Mesenchymal stem cell (in vitro differentiated cells and primary cell): Measurements from ENCODE around the gene ERAL1.
"Not testable (repeated sequence)": the region's sequence is repeated elsewhere in the genome, so short reads cannot be mapped to it uniquely, and the experiment has no call there.

Experiments
- DNase-seq: peaks from one replicate; pipeline ENCODE4 v3.0.0-alpha.2; 2013
- H2AFZ ChIP-seq: one replicate; pipeline ENCODE4 v1.6.1; 2013; ENCODE audit warnings: low read depth, mild to moderate bottlenecking, control low read depth, inconsistent platforms, low read length, moderate library complexity
- H2AK5ac ChIP-seq: 2 replicates; pipeline ENCODE4 v1.6.1; 2013; ENCODE audit warnings: low read length, moderate library complexity, mild to moderate bottlenecking, inconsistent platforms; ENCODE audit not compliant: severe bottlenecking
- H2BK120ac ChIP-seq: one replicate; pipeline ENCODE4 v1.6.1; 2013; ENCODE audit warnings: low read depth, mild to moderate bottlenecking, inconsistent platforms, low read length, moderate library complexity
- H2BK12ac ChIP-seq, 2 experiments: one replicate each; pipeline ENCODE4 v1.6.1; 2013; ENCODE audit warnings: inconsistent platforms in 2 of 2, low read length in 2 of 2, mild to moderate bottlenecking in 2 of 2, moderate library complexity in 2 of 2, control low read depth in 1 of 2
- H2BK15ac ChIP-seq: one replicate; pipeline ENCODE4 v1.6.1; 2013; ENCODE audit warnings: mild to moderate bottlenecking, low read depth, inconsistent platforms; ENCODE audit not compliant: poor library complexity, severe bottlenecking
- H2BK5ac ChIP-seq: 2 replicates; pipeline ENCODE4 v1.6.1; 2013; ENCODE audit warnings: low read depth, mild to moderate bottlenecking, low read length, control low read depth, inconsistent platforms; ENCODE audit not compliant: poor library complexity, severe bottlenecking
- H3K14ac ChIP-seq, 2 experiments: one replicate each; pipeline ENCODE4 v1.6.1; 2013; ENCODE audit warnings: inconsistent platforms in 2 of 2, low read length in 2 of 2, control low read depth in 1 of 2, mild to moderate bottlenecking in 1 of 2, moderate library complexity in 1 of 2
- H3K18ac ChIP-seq, 2 experiments: one replicate each; pipeline ENCODE4 v1.6.1; 2013; ENCODE audit warnings: inconsistent platforms in 2 of 2, low read length in 2 of 2, control low read depth in 1 of 2, low read depth in 1 of 2, mild to moderate bottlenecking in 1 of 2
- H3K23ac ChIP-seq, 2 experiments: one replicate each; pipeline ENCODE4 v1.6.1; 2013; ENCODE audit warnings: inconsistent platforms in 2 of 2, low read length in 2 of 2, mild to moderate bottlenecking in 2 of 2, moderate library complexity in 2 of 2, control low read depth in 1 of 2
- H3K27ac ChIP-seq: 2 replicates; pipeline ENCODE4 v1.5.1; 2013; ENCODE audit warnings: mild to moderate bottlenecking, moderate library complexity, low read length, control low read depth, inconsistent platforms; ENCODE audit not compliant: poor library complexity, severe bottlenecking
- H3K27me3 ChIP-seq, 2 experiments: 2 replicates each; pipeline versions ENCODE4 v1.6.1 to v1.7.0; 2013; ENCODE audit warnings: low read length in 2 of 2, mild to moderate bottlenecking in 2 of 2, moderate library complexity in 2 of 2, control low read depth in 1 of 2, inconsistent platforms in 1 of 2; ENCODE audit not compliant: control insufficient read depth in 1 of 2, insufficient read depth in 1 of 2
- H3K36me3 ChIP-seq, 2 experiments: 2 replicates each; pipeline versions ENCODE4 v1.6.1 to v1.7.0; 2013; ENCODE audit warnings: low read length in 2 of 2, control low read depth in 1 of 2, inconsistent platforms in 1 of 2, low read depth in 1 of 2, mild to moderate bottlenecking in 1 of 2; ENCODE audit not compliant: insufficient read depth in 2 of 2, control insufficient read depth in 1 of 2
- H3K4ac ChIP-seq, 2 experiments: one replicate each; pipeline ENCODE4 v1.6.1; 2013; ENCODE audit warnings: inconsistent platforms in 2 of 2, low read length in 2 of 2, mild to moderate bottlenecking in 2 of 2, moderate library complexity in 2 of 2, control low read depth in 1 of 2, low read depth in 1 of 2
- H3K4me1 ChIP-seq: 2 replicates; pipeline ENCODE4 v1.6.1; 2013; ENCODE audit warnings: low read depth, low read length, control low read depth; ENCODE audit not compliant: control insufficient read depth, insufficient read depth
- H3K4me2 ChIP-seq: 2 replicates; pipeline ENCODE4 v1.6.1; 2013; ENCODE audit warnings: low read length, mild to moderate bottlenecking, inconsistent platforms; ENCODE audit not compliant: poor library complexity, severe bottlenecking
- H3K4me3 ChIP-seq, 2 experiments: 2 replicates each; pipeline versions ENCODE4 v1.5.1 to v1.7.0; 2013; ENCODE audit warnings: low read length in 2 of 2, mild to moderate bottlenecking in 2 of 2, control low read depth in 1 of 2, low read depth in 1 of 2; ENCODE audit not compliant: insufficient read depth in 1 of 2
- H3K79me1 ChIP-seq: replicated peaks from 2 replicates; pipeline ENCODE4 v1.6.1; 2013; ENCODE audit warnings: mild to moderate bottlenecking, control low read depth, low read length, inconsistent platforms; ENCODE audit not compliant: poor library complexity, severe bottlenecking
- H3K9ac ChIP-seq: 2 replicates; pipeline ENCODE4 v1.7.0; 2013; ENCODE audit warnings: mild to moderate bottlenecking, low read length, moderate library complexity
- H3K9me3 ChIP-seq: 2 replicates; pipeline ENCODE4 v1.7.0; 2013; ENCODE audit warnings: mild to moderate bottlenecking, low read length; ENCODE audit not compliant: control insufficient read depth
- H4K8ac ChIP-seq: one replicate; pipeline ENCODE4 v1.6.1; 2013; ENCODE audit warnings: inconsistent platforms, mild to moderate bottlenecking, low read length, moderate library complexity
- H4K91ac ChIP-seq: one replicate; pipeline ENCODE4 v1.6.1; 2013; ENCODE audit warnings: mild to moderate bottlenecking, low read length, inconsistent platforms
- WGBS: methylation state at CpG from one replicate; pipeline ENCODE4 v1.1.7; 2013; ENCODE audit warnings: mixed read lengths; 5-methylcytosine and 5-hydroxymethylcytosine counted together

The ERAL1 gene

GRCh38 chr17:28875848-28876550, 21.2 kb downstream of the ERAL1 start:
- Histone ChIP-seq H3K36me3 (peaks cover 25 to 31% of the 10 kb centered on the region in 2 experiments), H2BK12ac (no peak overlapping the region), H2BK5ac (no peak overlapping the region), H3K4me2 (no peak overlapping the region), H3K9me3 (no peaks in the 10 kb centered on the region), H4K8ac (no peak overlapping the region), H3K9ac (no peak overlapping the region), H3K4me1 (peaks cover 2% of the 10 kb centered on the region), H3K4ac (no peak overlapping the region), H2AK5ac (no peak overlapping the region), H3K18ac (no peak overlapping the region), H2BK120ac (no peak overlapping the region), H3K27ac (no peak overlapping the region), H3K23ac (no peak overlapping the region), H4K91ac (no peak overlapping the region), H3K79me1 (no peaks in the 10 kb centered on the region), H3K27me3 (no peaks in the 10 kb centered on the region), H2AFZ (no peak overlapping the region), H3K14ac (no peak overlapping the region), H2BK15ac (no peak overlapping the region), H3K4me3 (no peak overlapping the region)
- 100% methylated on average over 1 of the region's 1 CpG for WGBS
- no peak for DNase-seq

DNA sequence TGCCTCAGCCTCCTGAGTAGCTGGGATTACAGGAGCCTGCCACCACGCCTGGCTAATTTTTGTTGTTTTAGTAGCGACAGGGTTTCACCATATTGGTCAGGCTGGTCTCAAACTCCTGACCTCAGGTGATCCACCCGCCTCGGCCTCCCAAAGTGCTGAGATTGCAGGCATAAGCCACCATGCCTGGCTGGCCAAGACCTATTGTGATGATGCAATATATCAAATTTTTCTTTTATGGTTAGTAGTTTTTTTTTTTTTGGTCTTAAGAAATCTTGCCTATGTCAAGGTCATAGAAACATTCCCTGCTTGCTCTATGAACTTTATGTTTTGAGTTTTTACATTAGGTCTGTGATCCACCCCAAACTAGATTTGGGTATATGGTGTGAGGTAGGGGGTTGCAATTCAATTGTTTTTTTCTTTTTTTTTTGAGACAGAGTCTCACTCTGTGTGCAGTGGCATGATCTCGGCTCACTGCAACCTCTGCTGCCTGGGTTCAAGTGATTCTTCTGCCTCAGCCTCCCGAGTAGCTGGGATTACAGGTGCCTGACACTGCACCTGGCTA, 22.4 kb downstream of the ERAL1 start:
- not testable (repeated sequence) for H3K79me1 ChIP-seq, H3K14ac ChIP-seq, H2AFZ ChIP-seq, DNase-seq, H3K4ac ChIP-seq, H2AK5ac ChIP-seq, H2BK120ac ChIP-seq, H2BK15ac ChIP-seq, H2BK5ac ChIP-seq, H3K4me1 ChIP-seq, H3K9ac ChIP-seq, H3K4me3 ChIP-seq, H3K27me3 ChIP-seq, H3K23ac ChIP-seq, H3K9me3 ChIP-seq, H3K18ac ChIP-seq, H3K27ac ChIP-seq, H3K4me2 ChIP-seq, H2BK12ac ChIP-seq, H4K91ac ChIP-seq, H4K8ac ChIP-seq
- H3K36me3 ChIP-seq, result peaks cover 37 to 43% of the 10 kb centered on the region in 2 experiments
- 98% methylated on average over 6 of the region's 6 CpGs for WGBS

GRCh38 chr17:28878158-28878910, 23.5 kb downstream of the ERAL1 start:
- no peaks in the 10 kb centered on the region for H3K27me3 ChIP-seq
- H4K8ac ChIP-seq, result no peak overlapping the region
- H2AFZ ChIP-seq, result no peak overlapping the region
- H2BK15ac ChIP-seq, result no peak overlapping the region
- H3K27ac ChIP-seq, result no peak overlapping the region
- H2BK12ac ChIP-seq, result no peak overlapping the region
- peaks cover 3% of the 10 kb centered on the region for H3K79me1 ChIP-seq
- H3K9me3 ChIP-seq, result no peaks in the 10 kb centered on the region
- no peak for DNase-seq
- no peak overlapping the region for H4K91ac ChIP-seq
- no peak overlapping the region for H3K23ac ChIP-seq
- H2BK5ac ChIP-seq, result no peak overlapping the region
- WGBS, result 89% methylated on average over 1 of the region's 2 CpGs
- H3K36me3 ChIP-seq, result peaks cover 48 to 54% of the 10 kb centered on the region in 2 experiments
- H3K9ac ChIP-seq, result no peak overlapping the region
- H3K4me2 ChIP-seq, result no peak overlapping the region
- H2AK5ac ChIP-seq, result no peak overlapping the region
- H2BK120ac ChIP-seq, result no peak overlapping the region
- no peak overlapping the region for H3K4me3 ChIP-seq
- no peak overlapping the region for H3K18ac ChIP-seq
- H3K4ac ChIP-seq, result no peak overlapping the region
- H3K14ac ChIP-seq, result no peak overlapping the region
- peaks cover 2% of the 10 kb centered on the region for H3K4me1 ChIP-seq

- H3K4me3 ChIP-seq, result no peak overlapping the region
- no peak overlapping the region for H2BK12ac ChIP-seq
- 69% methylated on average over 4 of the region's 4 CpGs for WGBS
- H3K36me3 ChIP-seq, result peaks cover 55 to 60% of the 10 kb centered on the region in 2 experiments
- H2BK120ac ChIP-seq, result no peak overlapping the region
- no peak overlapping the region for H2BK5ac ChIP-seq
- H3K4ac ChIP-seq, result no peak overlapping the region
- H3K79me1 ChIP-seq, result peaks cover 8% of the 10 kb centered on the region
- no peak overlapping the region for H2BK15ac ChIP-seq
- no peak overlapping the region for H2AK5ac ChIP-seq
- DNase-seq, result peak; percentile 62
- H3K9me3 ChIP-seq, result no peaks in the 10 kb centered on the region
- no peak overlapping the region for H3K4me2 ChIP-seq
- H3K27ac ChIP-seq, result no peak overlapping the region
- H2AFZ ChIP-seq, result no peak overlapping the region
- H3K27me3 ChIP-seq, result no peaks in the 10 kb centered on the region
- no peak overlapping the region for H3K9ac ChIP-seq
- H4K8ac ChIP-seq, result no peak overlapping the region
- H3K4me1 ChIP-seq, result peaks cover 2% of the 10 kb centered on the region
- H4K91ac ChIP-seq, result no peak overlapping the region
- no peak overlapping the region for H3K23ac ChIP-seq
- no peak overlapping the region for H3K18ac ChIP-seq
- no peak overlapping the region for H3K14ac ChIP-seq
Observed at GRCh38 chr17:28878981-28879380, 24.2 kb downstream of the ERAL1 start.
